ENCODE data around the gene PHKG2. TPM values are rescaled to one million over a fixed set of nuclear protein-coding genes. Genes with fewer than 3 reads are reported as not detected.

The PHKG2 gene
- polyA plus RNA-seq, 1 donor from 2014 or later: 41.5 TPM

DNA sequence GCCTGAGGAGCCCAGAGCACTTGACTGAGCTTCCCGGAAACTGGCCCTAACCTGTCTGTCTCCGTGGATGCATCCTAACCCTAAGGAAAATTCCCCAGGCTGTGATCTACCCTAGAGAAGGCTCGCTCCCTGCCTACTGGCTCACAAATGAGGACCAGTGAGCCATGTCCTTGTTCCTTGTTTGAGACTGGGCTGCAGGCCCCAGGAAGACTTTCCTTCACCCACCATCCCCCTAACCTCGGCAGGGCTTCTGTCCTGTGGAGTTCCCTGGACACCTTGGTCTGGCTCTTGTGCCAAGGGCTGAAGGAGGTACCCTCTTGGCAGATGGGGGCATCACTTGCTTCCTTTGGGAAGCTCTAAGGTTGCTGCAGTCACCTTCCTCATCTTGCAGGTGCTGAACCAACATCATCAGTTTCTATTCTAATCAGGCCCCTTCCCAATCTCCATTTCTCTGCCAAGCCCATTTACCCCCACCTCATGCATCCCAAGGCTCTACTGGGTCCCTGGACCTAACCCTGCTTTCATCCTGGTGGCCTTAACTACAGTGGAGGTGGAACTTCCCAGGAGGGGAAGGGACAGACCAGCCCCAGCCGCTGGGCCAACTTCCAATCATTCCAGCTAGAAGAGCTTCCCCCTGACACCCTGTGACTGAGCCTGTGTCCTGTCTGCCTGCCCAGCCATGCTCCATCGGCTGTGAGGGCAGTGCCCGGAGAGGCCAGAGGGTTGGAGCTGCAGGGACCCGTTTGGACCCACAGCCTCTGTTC is 26.3 kb downstream of the PHKG2 start:
- no peak overlapping the region for H2AFZ ChIP-seq (ENCODE audit: low read depth, low read length)
- H4K20me1 ChIP-seq (ENCODE audit: insufficient read depth): no peaks in the 10 kb centered on the region

DNA sequence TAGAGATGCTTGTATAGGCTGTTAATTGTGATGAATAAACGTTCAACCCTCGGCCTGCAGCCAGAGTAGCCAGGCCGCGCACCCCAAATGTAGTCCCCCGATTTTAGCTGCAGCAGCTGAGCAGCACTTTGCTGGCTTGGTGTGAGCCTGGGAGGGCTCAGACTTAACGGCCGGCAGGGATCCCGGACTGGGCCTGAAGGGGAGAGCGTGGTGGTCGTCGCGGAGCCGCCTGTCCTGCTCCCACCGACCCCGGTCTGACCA is 26.8 kb downstream of the PHKG2 start:
- Histone ChIP-seq H3F3A (ENCODE audit: insufficient read depth, low read length, poor library complexity, severe bottlenecking) (no peaks in the 10 kb centered on the region), H3K9me3 (ENCODE audit: low read length) (no peaks in the 10 kb centered on the region), H3K9me2 (ENCODE audit: insufficient read depth, low read length) (no peaks in the 10 kb centered on the region), H3K27me3 (ENCODE audit: insufficient read depth, low read depth, low read length) (no peaks in the 10 kb centered on the region), H3K36me3 (ENCODE audit: insufficient read depth, low read length) (no peaks in the 10 kb centered on the region), H3K27ac (ENCODE audit: low read length) (peak overlapping the region; percentile 60), H3K4me2 (ENCODE audit: low read length) (peak overlapping the region; percentile 86), H3K79me2 (replicated peaks; ENCODE audit: insufficient read depth, low read length) (no peaks in the 10 kb centered on the region), H2AFZ (ENCODE audit: low read depth, low read length) (no peak overlapping the region), H3K4me3 (ENCODE audit: low read length) (peak overlapping the region; percentile 92), H4K20me1 (ENCODE audit: insufficient read depth) (no peaks in the 10 kb centered on the region), H3K9ac (ENCODE audit: low read length) (peak overlapping the region; percentile 67)
- TF ChIP-seq EP300 (conservative IDR thresholded peaks at IDR 0.05; ENCODE audit: poor library complexity, severe bottlenecking) (no peak), TAF1 (IDR thresholded peaks at IDR 0.05; ENCODE audit: low read depth) (peak; percentile 21)

More for the DNA sequence above, 26.3 kb downstream of the PHKG2 start:
- Histone ChIP-seq H3K27ac (ENCODE audit: low read length) (peak overlapping the region; percentile 60), H3K9me2 (ENCODE audit: insufficient read depth, low read length) (no peaks in the 10 kb centered on the region), H3K9me3 (ENCODE audit: low read length) (no peaks in the 10 kb centered on the region), H3K36me3 (ENCODE audit: insufficient read depth, low read length) (no peaks in the 10 kb centered on the region), H3K79me2 (replicated peaks; ENCODE audit: insufficient read depth, low read length) (no peaks in the 10 kb centered on the region), H3K9ac (ENCODE audit: low read length) (peak overlapping the region; percentile 67), H3K4me2 (ENCODE audit: low read length) (peak overlapping the region; percentile 86), H3K4me3 (ENCODE audit: low read length) (peak overlapping the region; percentile 92), H3F3A (ENCODE audit: insufficient read depth, low read length, poor library complexity, severe bottlenecking) (no peaks in the 10 kb centered on the region), H3K27me3 (ENCODE audit: insufficient read depth, low read depth, low read length) (no peaks in the 10 kb centered on the region)
- TF ChIP-seq EZH2 (IDR thresholded peaks at IDR 0.05; ENCODE audit: borderline replicate concordance, insufficient read depth, low read length, poor library complexity, severe bottlenecking) (no peak), MXI1 (conservative IDR thresholded peaks at IDR 0.05; ENCODE audit: poor library complexity, severe bottlenecking) (no peak), POLR2AphosphoS5 (IDR thresholded peaks at IDR 0.05) (no peak), EP300 (conservative IDR thresholded peaks at IDR 0.05; ENCODE audit: poor library complexity, severe bottlenecking) (no peak), RAD21 (conservative IDR thresholded peaks at IDR 0.05) (no peak), SMC3 (conservative IDR thresholded peaks at IDR 0.05; ENCODE audit: poor library complexity) (no peak)

DNA sequence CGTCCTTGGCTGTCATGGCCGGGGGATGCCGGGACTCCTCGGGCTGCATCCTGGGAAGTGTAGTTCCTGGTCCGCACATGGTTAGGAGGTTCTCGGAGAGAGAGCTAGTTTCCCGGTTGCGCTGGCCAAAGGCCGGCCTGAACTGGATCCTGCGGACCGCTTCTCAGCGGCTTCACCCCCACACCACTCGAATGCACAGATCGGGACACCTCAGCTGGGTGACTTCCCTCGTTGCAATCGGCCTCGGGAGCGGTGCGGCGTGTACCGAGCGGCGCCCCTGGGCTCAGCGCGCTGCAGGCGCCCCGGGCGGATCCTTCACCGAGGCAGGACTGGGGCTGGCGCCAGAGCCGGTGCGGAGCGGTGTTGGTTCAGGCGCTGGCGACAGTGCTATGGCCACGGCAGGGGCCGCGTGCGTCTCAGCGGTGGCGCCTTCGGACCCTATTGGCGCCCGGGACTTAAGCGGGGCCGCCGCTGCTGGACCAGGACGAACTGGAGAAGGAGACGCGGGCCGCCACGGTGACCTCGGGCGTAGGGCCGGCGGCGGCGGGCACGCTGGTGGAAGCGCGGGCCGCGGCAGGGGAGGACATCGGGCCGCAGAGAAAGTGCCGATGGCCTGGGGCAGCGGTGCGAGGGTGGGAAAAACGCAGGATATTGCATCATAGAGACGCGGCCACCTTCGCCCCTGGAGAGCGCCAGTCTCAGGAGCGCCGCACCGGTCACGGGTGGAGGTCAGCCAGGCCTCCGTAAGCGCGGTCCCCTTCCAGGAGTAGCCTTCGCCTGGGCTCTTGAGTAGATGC is 27.4 kb downstream of the PHKG2 start:
- Histone ChIP-seq H2AFZ (ENCODE audit: low read depth, low read length) (no peak overlapping the region), H3K4me2 (ENCODE audit: low read length) (peak overlapping the region; percentile 86), H3K9me2 (ENCODE audit: insufficient read depth, low read length) (no peaks in the 10 kb centered on the region), H3K27me3 (ENCODE audit: insufficient read depth, low read depth, low read length) (no peaks in the 10 kb centered on the region), H4K20me1 (ENCODE audit: insufficient read depth) (no peaks in the 10 kb centered on the region), H3K79me2 (replicated peaks; ENCODE audit: insufficient read depth, low read length) (no peaks in the 10 kb centered on the region), H3K9ac (ENCODE audit: low read length) (peak overlapping the region; percentile 67), H3K4me3 (ENCODE audit: low read length) (peak overlapping the region; percentile 92), H3K27ac (ENCODE audit: low read length) (peak overlapping the region; percentile 60), H3K36me3 (ENCODE audit: insufficient read depth, low read length) (no peaks in the 10 kb centered on the region), H3K9me3 (ENCODE audit: low read length) (no peaks in the 10 kb centered on the region), H3F3A (ENCODE audit: insufficient read depth, low read length, poor library complexity, severe bottlenecking) (no peaks in the 10 kb centered on the region)
- TF ChIP-seq REST (IDR thresholded peaks at IDR 0.05; ENCODE audit: borderline replicate concordance) (no peak), TAF1 (IDR thresholded peaks at IDR 0.05; ENCODE audit: low read depth) (peak; percentile 23), RAD21 (conservative IDR thresholded peaks at IDR 0.05) (peak; percentile 11), EP300 (conservative IDR thresholded peaks at IDR 0.05; ENCODE audit: poor library complexity, severe bottlenecking) (no peak), MXI1 (conservative IDR thresholded peaks at IDR 0.05; ENCODE audit: poor library complexity, severe bottlenecking) (peak; percentile 97), SMC3 (conservative IDR thresholded peaks at IDR 0.05; ENCODE audit: poor library complexity) (peak; percentile 32), EZH2 (IDR thresholded peaks at IDR 0.05; ENCODE audit: borderline replicate concordance, insufficient read depth, low read length, poor library complexity, severe bottlenecking) (no peak), POLR2AphosphoS5 (IDR thresholded peaks at IDR 0.05) (peak; percentile 0)
- TF ChIP-seq, protein P1, sequence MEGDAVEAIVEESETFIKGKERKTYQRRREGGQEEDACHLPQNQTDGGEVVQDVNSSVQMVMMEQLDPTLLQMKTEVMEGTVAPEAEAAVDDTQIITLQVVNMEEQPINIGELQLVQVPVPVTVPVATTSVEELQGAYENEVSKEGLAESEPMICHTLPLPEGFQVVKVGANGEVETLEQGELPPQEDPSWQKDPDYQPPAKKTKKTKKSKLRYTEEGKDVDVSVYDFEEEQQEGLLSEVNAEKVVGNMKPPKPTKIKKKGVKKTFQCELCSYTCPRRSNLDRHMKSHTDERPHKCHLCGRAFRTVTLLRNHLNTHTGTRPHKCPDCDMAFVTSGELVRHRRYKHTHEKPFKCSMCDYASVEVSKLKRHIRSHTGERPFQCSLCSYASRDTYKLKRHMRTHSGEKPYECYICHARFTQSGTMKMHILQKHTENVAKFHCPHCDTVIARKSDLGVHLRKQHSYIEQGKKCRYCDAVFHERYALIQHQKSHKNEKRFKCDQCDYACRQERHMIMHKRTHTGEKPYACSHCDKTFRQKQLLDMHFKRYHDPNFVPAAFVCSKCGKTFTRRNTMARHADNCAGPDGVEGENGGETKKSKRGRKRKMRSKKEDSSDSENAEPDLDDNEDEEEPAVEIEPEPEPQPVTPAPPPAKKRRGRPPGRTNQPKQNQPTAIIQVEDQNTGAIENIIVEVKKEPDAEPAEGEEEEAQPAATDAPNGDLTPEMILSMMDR (IDR thresholded peaks at IDR 0.05; ENCODE audit: poor library complexity, severe bottlenecking): peak; percentile 18

Measured in neural cell (in vitro differentiated cells).